MM.1S (cell line): ENCODE results near the gene ACVR2B.

ENCODE experiments used
- EZH2 ChIP-seq: fragments of 300-600 bp; sonication (generic); optimal IDR thresholded peaks from 2 replicates; pipeline ENCODE3; 2017; ENCODE audit warnings: low read depth, mild to moderate bottlenecking, antibody characterized with exemption, low read length, mixed read lengths
- TF ChIP-seq, protein P1 (sequence below): fragments of 300-600 bp; sonication (generic); IDR thresholded peaks from 2 replicates; pipeline ENCODE4 v1.5.1; 2016; ENCODE audit warnings: antibody characterized with exemption, low read length, mixed read lengths

- TF ChIP-seq, protein P1, sequence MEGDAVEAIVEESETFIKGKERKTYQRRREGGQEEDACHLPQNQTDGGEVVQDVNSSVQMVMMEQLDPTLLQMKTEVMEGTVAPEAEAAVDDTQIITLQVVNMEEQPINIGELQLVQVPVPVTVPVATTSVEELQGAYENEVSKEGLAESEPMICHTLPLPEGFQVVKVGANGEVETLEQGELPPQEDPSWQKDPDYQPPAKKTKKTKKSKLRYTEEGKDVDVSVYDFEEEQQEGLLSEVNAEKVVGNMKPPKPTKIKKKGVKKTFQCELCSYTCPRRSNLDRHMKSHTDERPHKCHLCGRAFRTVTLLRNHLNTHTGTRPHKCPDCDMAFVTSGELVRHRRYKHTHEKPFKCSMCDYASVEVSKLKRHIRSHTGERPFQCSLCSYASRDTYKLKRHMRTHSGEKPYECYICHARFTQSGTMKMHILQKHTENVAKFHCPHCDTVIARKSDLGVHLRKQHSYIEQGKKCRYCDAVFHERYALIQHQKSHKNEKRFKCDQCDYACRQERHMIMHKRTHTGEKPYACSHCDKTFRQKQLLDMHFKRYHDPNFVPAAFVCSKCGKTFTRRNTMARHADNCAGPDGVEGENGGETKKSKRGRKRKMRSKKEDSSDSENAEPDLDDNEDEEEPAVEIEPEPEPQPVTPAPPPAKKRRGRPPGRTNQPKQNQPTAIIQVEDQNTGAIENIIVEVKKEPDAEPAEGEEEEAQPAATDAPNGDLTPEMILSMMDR, result no peak
- no peak for TF ChIP-seq EZH2
Measured at GRCh38 chr3:38411591-38411990, 42.1 kb upstream of the ACVR2B start.
